ENCODE data around the gene TSHZ3.

GRCh38 chr19:31268751-31269383 lies 80.4 kb downstream of the TSHZ3 start:
- TF ChIP-seq, protein P1, sequence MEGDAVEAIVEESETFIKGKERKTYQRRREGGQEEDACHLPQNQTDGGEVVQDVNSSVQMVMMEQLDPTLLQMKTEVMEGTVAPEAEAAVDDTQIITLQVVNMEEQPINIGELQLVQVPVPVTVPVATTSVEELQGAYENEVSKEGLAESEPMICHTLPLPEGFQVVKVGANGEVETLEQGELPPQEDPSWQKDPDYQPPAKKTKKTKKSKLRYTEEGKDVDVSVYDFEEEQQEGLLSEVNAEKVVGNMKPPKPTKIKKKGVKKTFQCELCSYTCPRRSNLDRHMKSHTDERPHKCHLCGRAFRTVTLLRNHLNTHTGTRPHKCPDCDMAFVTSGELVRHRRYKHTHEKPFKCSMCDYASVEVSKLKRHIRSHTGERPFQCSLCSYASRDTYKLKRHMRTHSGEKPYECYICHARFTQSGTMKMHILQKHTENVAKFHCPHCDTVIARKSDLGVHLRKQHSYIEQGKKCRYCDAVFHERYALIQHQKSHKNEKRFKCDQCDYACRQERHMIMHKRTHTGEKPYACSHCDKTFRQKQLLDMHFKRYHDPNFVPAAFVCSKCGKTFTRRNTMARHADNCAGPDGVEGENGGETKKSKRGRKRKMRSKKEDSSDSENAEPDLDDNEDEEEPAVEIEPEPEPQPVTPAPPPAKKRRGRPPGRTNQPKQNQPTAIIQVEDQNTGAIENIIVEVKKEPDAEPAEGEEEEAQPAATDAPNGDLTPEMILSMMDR (IDR thresholded peaks at IDR 0.05; ENCODE audit: low read depth, low read length), result no peak
- TF ChIP-seq MAX (IDR thresholded peaks at IDR 0.05; ENCODE audit: low read depth, low read length), result no peak
- no peak for TF ChIP-seq POLR2A (IDR thresholded peaks at IDR 0.05; ENCODE audit: extremely low read depth, insufficient read length)
